Fibroblast of the conjunctiva (primary cell): ENCODE data around the gene BNIP3.
"Not testable (repeated sequence)": the region's sequence is repeated elsewhere in the genome, so short reads cannot be mapped to it uniquely, and the experiment has no call there.

Experiments
- DNase-seq: peaks from one replicate; pipeline ENCODE4 v3.0.0-alpha.2; 2010; ENCODE audit warnings: low read depth

The BNIP3 gene

DNA sequence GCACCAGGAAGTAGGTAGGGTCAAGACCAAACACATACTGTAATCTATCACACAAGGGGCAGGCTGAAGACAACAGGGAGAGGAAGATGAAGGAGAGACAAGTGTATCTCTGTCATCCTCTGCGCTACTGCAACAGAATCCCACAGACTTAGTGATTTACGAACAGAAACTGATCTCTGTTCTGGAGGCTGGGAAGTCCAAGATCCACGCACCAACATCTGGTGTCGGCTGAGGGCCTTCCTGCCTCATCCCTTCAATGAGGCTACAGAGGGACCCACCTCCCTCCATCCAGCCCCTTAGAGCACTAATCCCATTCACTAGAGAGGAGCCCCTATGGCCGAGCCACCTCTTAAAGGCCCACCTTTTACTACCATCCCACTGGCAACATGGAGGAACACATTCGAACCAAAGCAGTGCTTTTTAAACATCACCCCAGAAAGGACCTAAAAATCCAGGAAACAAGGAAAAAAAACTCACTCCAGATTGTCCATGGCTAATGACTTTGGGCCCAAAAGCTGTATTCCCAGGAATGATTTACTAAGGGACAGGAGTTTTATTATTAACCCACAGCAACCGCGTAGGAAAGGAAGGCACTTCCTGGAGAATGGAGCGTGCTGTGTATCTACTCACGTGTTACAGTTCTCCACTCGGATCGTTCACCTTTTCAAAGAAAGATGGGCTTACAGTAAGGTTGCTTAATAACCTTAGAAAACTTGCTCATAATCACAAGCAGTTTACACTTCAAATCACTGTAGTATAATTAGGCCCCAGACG lies 4.2 kb downstream of the BNIP3 start:
- no peak for DNase-seq

DNA sequence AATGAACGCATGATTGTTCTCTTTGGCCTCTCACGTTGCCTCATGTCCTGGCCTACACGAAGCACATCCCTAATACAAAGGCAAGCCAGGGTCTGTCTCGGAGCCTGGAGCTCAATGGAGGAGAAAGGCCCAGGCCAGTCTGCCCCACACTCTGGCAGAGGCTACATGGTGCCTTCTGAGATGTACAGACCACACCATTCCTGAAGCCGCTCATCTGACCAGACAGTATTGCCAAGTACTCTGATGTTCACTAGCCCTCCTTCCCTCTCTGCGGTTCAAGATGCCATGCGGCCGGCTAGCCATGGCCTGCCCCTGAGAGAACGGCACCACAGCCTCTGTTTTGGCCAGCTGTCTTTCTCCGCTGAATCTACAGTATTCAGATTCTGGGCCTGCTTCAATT lies 5.9 kb downstream of the BNIP3 start:
- no peak for DNase-seq

DNA sequence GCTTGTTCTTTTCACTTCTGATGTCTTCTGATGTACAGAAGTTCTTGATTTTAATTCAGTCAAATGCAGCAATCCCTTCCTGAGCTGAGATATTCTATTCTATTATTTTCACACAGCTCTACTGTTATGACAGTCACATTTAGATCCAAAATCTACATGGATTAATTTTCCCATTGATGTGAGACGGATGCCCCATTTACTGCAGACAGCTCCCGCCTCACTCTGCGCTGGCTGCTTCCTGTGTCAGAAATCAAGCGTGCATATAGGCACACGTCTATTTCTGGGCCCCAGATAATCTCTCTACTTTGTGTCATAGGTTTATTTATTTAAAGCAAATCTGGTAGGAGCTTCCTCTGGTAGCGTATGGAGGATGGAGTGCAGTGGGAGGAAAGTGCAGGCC lies 6.7 kb downstream of the BNIP3 start:
- DNase-seq, result no peak

DNA sequence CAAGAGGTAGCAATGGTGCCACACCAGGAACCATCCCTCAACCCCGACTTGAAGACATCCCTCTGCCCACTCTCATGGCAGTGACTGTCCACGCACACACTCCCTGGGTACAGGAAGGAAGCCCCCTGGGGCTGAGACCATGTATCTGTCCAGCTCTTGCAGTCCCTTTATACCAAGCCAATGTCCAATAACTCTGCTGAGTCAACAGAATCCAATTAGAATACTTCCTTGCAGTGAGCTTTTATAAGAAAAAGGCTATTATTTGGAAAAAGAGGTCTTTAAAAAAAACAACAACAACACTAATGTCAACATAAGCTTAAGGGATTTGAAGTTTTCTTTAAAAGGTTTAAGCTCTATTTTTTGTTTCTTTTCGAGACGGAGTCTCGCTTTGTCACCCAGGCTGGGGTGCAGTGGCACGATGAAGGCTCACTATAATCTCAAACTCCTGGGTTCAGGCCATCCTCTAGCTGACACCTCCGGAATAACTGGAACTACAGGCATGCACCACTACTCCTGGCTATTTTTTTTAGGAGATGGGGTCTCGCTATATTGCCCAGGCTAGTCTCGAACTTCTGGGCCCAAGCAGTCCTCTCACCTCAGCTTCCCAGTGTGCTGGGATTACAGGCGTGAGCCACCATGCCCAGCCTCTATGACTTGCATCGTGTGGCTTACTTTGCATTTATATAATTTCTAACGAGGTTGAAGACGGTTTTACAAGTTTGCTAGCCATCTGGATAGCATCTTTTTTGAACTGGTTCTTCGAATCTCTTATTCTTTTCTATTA lies 7.5 kb downstream of the BNIP3 start:
- DNase-seq, result no peak

DNA sequence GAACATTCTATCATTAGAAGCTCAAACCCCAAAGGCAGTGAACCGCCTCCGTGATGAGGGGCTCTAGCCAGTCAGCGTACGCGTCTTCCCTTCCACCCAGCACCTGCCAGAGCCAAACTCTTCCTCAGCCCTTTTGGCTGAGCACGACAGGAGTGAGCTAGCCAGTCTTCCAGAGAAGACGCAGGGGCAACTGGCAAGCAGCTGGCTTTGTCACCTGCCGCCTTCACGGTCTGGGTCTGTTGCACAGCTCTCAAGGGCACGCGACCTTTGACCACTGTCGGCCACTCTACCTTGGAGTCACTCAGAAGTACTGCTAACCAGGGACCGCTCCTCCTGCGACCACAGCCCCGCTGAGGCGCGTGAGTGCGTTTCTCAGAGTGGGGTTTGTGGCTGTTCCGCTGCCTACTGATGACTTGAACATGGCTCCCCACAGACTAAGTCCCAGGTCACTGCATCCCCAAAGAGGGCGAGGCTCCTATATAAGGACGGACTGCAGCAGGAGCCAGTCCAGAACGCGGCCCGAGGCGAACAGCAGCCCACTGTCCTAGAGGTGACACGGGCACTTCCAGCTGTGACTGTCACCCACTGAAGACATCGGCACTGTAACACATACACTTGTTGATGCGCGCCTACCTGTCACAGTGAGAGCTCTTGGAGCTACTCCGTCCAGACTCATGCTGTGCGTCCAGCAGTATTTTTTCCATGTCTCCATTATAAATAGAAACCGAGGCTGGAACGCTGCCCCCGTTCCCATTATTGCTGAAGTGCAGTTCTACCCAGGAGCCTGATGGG lies 8.4 kb downstream of the BNIP3 start:
- DNase-seq, result no peak

DNA sequence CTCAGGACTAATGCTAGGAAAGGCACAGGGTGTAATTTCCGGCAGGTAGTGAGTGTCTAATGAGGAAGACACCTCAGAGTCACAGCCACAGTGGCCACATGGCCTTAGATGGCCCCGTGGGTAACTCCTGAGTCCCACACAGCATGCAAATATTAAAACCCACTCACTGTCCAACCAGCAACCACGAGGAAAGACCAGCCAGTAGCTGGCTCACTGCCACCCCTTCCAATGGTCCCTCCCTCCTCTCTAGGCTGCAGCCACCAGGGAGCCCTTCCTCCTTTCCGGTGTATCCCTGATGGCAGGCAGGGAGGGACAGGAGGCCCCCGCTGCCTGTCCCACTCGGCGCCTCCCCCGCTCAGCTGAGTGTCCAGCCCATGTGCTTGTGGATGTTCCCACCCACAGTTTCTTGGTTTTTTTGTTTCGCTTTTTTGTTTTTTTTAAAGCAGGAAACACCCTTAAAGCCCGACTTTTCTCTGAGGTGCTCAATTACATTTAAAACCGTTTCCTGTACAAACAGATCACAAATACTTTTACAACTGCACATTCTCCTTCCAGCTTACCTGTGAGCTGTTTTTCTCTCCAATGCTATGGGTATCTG lies 9.2 kb downstream of the BNIP3 start:
- no peak for DNase-seq

DNA sequence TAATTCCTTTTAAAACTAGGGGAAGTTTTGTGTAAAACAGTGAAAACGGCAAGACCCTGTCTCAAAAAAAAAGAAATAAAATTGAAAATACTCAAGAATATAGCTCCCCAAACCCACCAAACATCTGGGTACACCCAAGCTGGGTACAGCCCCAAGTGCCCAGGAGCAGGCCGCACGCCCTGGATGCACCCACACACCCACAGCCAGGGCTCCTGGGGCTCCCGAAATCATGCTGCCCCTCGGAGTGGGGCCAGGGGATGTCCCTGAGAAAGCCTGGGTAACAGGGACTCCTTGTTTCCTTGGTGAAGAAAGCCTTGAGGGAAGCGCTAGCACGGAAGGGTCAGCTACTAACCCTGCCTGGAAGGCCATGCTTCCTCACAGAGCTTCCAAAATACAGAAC lies 10.1 kb downstream of the BNIP3 start:
- DNase-seq, result no peak

DNA sequence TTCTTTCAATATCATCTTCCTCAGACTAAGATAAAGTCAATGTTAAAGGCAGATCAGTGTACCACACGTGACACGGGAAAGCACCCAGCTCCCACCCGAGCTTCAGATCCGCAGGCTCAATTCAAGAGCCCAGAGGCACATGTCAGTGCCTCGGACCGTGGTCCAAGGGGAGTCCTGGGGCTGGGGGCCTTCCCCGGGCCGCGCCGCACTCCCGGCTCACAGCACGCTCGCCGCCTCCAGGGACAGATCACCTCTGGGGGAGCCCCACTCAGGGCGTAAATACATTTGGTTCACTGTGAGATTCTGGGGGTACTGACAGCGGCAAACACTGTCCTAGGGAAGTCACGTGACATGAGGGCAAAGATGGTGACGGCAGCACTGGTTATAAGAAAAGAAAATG lies 10.8 kb downstream of the BNIP3 start:
- DNase-seq, result no peak

DNA sequence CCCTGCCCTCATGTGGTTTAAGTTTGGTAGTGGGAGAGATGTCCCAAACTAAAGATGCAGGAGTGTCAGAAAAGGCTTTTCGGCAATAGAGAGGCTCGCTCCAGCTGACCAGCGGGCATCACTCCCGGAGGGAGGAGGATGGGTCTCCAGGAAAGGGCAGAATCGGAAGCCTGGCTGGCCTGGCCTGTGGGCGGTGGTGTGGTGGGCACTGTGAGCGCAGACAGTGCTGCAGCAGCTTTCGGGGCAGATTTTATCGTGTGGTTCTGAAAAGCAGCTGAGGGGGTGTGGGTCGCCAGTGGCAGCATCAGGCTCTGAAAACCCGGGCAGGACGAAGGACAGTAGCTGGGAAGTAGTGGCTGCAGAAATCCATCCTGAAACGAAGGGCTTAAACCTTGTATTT lies 12.8 kb downstream of the BNIP3 start:
- DNase-seq, result no peak

DNA sequence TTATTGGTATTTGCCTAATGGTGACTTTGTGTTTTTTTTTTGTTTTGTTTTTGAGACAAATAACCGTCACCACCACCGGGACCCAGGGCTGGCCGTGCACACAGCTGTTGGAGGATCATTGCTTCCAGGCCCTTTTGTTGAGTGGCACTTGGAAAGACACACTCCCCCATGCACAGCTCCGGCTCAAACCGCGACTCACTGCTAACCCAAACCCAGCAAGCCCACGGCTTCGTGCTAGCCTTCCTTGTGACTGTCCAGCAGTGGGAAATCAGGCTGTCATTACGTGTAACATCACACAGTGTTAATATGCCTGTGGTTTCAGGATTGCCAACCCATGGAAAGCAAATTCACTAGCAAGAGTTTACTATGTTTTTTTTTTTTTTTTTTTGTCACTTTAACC lies 17.4 kb downstream of the BNIP3 start:
- no peak for DNase-seq

DNA sequence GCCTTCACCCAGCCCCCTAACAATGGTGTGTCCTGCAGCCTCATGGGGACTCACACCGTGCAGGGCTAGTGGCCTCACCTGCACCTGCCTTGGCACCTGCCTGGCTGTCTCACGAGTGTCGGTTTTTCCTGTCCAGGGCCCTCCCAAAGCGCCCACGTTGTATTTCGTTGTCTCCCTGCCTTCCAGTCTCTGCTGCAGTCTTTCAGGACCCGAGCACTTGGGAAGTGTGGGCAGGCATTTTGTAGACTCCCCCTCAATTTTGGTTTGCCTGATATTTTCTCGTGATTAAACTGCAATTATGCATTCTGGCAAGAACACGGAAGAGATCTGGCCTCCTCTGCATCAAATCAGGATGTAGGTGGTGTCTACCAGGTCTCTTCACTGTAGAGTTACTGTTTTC lies 17.9 kb downstream of the BNIP3 start:
- DNase-seq, result no peak

DNA sequence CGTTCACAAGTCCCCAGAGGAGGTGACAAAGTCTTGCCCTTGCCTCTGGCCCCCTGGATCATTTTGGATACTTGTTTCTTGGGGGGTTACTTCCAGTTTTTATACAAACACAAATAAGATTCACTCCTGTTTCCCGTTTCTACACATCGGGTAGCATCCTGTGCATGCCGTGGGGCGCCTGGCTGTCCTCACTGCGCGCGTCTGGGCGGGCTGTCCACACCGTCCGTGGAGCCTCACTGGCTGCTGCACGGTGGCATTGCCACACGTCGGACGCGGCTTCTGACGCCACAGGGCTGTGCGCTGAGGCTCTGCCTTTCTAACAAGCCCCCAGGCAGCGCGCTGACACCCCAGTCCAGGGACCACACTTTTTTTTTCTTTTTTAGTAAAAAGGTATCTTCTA lies 18.4 kb downstream of the BNIP3 start:
- no peak for DNase-seq

DNA sequence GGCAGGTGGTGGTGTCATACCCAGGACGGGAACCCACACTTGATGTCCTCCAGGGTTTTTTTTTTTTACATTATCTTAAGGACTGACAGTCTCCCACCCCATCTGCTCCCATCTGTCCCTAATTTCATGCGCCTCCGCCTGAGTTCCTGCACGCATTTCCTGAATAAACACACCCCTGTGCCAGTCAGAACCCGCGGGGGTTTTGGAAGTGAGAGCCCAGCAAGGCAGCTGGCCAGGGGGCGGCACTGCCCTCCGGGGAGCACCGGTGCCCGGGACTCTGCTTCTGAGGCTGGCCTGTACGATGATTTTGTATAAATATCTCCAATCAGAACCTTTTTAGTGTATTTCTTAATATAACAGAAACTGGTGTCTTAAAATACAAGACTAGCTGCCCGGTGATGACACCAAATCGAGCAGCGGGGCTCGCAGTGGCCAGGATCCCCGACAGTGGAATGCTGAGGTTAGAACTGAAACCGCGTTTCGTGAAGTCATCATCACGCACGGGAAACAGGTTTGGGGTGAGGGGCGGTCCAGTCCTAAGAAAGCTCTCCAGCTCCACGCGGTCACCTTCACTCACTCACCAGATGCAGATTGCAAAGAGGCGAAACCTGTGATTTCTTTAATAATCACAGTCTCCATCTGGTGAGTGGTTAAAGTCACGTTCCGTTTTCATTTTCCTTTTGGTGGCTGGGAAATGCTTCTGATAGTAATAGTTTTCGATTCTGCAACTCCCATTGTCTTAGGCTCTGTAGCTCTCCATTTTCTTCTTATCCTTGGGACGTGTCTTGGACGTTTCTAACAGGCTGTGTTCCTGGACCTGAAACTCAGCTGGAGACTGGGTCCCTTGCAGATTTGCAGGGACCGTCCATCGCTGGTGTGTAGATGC lies 19.7 kb downstream of the BNIP3 start:
- no peak for DNase-seq

DNA sequence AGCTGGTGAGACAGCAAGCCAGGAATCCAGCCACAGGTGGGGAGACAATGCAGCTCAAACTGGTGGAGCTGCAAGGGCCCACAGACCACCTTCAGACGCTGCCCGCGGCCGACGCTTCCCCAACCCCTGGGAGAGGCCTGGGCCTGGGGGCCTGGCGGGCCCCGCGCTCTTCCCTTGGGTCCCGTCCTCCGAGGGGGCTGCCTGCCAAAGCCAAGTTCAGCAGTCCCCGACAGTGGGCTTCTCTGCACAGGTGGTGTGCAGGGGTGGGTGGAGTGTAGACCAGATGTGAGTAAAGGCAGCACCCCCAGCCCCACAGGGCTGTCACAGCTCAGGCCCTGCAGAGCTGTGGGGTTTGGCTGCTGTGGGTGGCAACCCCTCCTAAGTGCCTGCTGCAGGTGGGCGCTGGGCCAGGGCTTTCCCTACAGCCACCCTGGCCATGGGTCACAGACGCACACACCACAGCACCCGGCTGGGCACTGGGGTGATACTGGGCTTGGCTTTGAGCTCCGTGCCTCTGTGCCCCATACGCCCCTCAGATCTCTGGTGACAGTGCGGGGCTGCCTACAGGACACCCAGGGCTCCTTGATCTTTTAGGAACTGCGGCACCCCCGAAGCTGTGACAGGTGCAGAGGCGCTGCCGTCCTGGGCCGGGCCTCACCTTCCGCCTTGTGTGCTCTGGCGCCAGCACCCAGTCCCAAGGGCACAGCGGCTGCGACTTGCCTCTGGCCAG lies 20.5 kb downstream of the BNIP3 start:
- no peak for DNase-seq

DNA sequence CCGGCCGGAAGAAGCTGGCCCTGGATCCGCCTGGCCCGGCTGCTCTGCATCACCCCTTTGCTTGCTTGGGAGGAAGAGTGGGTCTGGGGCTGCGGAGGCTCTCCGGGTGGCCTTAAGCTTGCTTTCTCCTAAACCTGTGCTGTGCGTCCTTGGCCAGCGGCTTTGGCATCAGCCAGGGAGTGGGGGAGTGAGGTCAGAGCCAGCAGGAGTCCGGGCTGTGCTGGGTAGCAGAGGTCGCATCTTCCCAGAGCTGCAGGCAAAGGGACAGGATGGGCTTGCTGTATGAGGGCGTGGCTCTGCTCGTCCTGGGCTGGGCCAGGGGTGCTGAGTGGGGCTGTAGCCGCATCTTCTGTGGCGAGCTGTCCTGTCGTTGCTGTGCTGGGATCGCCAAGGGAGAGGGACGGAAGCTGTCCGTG lies 21.1 kb downstream of the BNIP3 start:
- no peak for DNase-seq

DNA sequence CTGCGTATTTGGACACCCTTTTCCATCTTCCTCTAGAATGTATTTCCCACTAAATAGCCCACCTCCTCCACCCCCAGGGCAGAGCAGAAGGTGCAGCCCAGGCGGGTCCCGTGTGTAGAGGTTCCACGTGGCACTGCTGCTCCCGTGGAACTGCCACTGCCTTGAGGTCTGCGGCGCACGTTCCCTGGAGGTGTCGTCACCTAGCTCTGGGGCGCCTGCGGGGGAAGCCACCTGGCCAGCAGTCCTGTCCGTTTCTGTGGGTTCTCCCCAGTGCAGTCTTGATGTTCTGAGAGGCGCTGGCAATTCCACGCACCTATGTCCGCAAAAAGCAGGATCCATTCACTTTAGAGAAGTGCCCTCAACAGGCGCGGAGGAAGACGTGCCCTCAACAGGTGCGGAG lies 21.9 kb downstream of the BNIP3 start:
- no peak for DNase-seq

DNA sequence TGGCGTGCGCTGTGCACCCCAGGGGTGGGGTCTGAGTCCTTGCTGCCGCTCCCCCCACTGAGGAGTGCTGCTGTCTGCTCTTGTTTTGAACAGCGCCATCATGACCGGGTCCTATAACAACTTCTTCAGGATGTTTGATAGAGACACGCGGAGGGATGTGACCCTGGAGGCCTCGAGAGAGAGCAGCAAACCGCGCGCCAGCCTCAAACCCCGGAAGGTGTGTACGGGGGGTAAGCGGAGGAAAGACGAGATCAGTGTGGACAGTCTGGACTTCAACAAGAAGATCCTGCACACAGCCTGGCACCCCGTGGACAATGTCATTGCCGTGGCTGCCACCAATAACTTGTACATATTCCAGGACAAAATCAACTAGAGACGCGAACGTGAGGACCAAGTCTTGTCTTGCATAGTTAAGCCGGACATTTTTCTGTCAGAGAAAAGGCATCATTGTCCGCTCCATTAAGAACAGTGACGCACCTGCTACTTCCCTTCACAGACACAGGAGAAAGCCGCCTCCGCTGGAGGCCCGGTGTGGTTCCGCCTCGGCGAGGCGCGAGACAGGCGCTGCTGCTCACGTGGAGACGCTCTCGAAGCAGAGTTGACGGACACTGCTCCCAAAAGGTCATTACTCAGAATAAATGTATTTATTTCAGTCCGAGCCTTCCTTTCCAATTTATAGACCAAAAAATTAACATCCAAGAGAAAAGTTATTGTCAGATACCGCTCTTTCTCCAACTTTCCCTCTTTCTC lies 26.0 kb downstream of the BNIP3 start:
- no peak for DNase-seq

DNA sequence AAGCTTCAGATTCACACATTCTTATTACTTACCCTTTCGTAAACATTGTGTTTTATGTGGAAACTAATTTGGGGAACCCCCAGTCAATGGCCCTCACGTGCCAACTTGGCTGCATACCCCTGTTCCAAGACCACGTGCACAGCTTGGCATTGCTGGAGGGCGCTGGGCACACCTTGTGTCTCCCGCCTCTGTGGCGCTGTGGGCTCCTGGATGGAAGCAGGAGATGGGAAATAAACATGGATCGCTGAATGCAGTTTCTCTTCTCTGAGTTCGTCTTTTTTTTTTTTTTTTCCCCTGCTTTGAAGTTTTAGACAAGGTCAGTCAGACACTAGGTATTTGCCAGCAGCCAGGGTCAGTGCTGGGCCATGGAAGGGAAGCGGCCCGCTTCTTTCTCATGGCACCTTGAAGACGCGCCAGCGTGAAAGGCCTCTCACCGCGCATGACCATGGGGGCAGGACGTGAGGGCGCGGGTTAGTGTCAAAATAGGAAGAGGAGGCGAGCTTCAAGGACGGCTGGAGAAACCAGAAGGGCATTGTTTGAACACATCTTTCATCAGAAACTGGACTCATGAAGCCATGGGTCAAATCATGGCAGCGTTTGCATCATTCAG lies 27.3 kb downstream of the BNIP3 start:
- DNase-seq, result no peak

DNA sequence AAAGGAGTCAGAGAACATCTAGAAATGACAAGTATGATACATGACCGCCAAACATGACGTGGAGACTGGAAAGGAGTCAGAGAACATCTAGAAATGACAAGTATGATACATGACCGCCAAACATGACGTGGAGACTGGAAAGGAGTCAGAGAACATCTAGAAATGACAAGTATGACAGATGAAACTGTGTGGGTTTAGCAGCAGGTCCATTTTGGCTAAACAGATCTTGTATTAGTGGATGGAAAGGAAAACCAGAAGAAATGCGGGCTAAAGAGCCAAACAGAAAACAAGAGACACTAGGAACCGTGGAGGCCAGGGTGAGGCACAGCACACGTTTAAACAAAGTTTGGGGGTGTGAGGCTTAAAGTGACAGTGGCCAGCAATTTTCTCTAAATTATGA lies 31.8 kb downstream of the BNIP3 start:
- DNase-seq, result not testable (repeated sequence)
